BJ (cell line): Measurements from ENCODE around the gene WFIKKN1. TPM values are rescaled to one million over a fixed set of nuclear protein-coding genes. Genes with fewer than 3 reads are reported as not detected.

Experiments used
- CTCF ChIA-PET: fragments of 350-600 bp; formaldehyde crosslinking; extraction: SDS; loops from one replicate; lab custom pipeline; 2021; ENCODE audit warnings: antibody characterized with exemption, inconsistent platforms; lab: Yijun Ruan, JAX
- POLR2A ChIA-PET: fragments of 300-600 bp; sonication (Branson Sonifier 250); formaldehyde crosslinking; extraction: SDS; loops from one replicate; lab custom pipeline; 2021; ENCODE audit warnings: antibody characterized with exemption; lab: Charles Lee
- DNase-seq: peaks from one replicate; pipeline ENCODE4 v3.0.0-alpha.2; 2011; ENCODE audit warnings: low read depth
- H3K27me3 ChIP-seq: 2 replicates; pipeline ENCODE4 v1.6.0; 2011; ENCODE audit warnings: low read length; ENCODE audit not compliant: control insufficient read depth, insufficient read depth
- H3K36me3 ChIP-seq: 2 replicates; pipeline ENCODE4 v1.5.1; 2011; ENCODE audit warnings: low read length; ENCODE audit not compliant: control insufficient read depth, insufficient read depth
- H3K4me3 ChIP-seq: 2 replicates; pipeline ENCODE4 v1.5.1; 2011; ENCODE audit warnings: low read depth, mild to moderate bottlenecking, control low read depth, low read length
- CTCF ChIP-seq: IDR thresholded peaks from 2 replicates; pipeline ENCODE4 v1.5.1; 2011; ENCODE audit warnings: low read depth, mild to moderate bottlenecking, control low read depth, inconsistent platforms, low read length, moderate library complexity; ENCODE audit not compliant: insufficient read depth
- polyA plus RNA-seq: library from polyadenylated mRNA; depleted of rRNA; stranded (reverse); fragments of >200 nt; gene quantifications from 2 replicates; pipeline ENCODE4 v1.2.3, GENCODE V29; 2011

WFIKKN1 gene
- polyA plus RNA-seq, 1 experiment = not detected

DNA sequence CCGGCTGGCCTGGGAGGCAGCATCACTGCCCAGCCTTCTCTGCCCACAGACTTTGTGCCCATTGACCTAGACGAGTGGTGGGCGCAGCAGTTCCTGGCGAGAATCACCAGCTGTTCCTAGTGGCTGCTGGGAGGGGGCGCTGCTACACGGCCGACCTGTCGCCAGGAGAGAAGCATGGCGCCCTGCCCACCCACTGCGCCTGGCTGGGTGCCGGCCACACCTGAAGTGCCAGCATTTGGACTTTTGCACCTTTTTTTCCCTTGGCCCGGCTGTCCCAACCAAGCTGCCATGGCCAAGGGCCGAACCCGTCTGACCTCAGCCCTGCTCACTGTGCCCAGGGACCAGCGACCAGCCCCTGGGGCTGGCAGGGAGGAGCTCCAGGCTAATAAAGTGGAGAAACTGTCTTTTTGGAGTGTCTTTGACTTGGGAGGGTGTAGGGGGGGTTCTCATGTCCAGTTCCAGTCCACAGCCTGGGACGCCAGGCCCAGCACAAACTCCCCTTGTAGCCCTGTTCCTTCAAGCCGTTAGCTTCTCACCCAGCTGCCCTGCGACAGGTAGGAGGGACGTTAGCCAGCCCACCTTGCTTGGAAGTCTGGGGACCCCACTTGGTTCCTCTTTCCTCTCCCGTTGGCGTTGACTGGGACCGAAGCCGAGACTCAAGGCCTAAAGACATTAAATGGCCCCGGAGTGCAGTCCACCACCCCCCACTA is 17.4 kb downstream of the WFIKKN1 start:
- H3K4me3 ChIP-seq = peak overlapping the region; percentile 68
- DNase-seq = no peak
- POLR2A ChIA-PET = no interaction called here
- no peaks in the 10 kb centered on the region for H3K27me3 ChIP-seq
- CTCF ChIA-PET = interaction anchor here (0.6 to 1.5 kb wide), 3 partner anchors 13 to 17 kb away, joined by 3 to 6 read pairs (median 4); no protein-coding TSS in a partner anchor
- H3K36me3 ChIP-seq = peaks cover 5% of the 10 kb centered on the region
- TF ChIP-seq CTCF = peak; percentile 52

DNA sequence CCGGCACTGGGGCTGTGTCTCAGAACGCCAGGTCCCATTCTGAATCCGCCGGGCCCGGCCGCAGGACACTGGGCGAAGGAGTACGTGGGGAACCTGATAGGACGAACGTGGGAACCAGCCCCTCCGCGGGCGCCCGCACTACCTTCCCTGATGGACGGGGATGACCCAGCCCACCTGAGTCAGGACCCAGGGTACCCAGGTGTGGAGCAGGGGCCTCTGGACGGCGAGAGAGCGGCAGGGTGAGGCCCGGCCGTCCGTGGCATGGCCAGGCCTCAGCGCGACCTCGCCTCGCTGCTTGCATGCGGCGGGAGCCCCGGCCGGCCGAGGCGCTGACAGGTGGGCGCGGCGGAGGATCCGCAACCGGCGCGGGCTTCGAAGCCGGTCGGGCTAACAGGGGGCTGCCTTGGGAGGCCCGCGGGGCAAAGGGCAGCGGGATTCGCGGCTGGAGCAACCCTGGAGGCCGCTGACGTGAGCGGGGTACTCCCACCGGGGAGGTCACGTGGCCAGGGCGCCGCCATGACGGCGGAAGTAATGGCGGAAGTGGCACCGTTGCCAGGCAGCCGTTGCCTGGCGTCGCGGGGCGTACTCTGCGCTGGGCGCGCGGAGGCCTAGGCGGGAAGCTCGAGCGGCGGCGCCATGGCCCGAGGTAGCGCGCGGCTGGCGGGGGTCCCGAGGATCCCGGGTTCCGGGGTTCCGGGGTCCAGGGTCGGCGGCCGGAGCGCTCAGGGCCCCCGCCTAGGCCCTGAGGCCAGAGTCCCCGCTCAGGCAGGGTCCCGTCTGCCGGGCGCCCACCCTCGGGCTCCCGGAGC is 18.2 kb downstream of the WFIKKN1 start, which contains the start of gene WDR90:
TSS of gene WDR90 (plus strand) at position 585 of the 809 bp plus-strand sequence. CDS start at position 637, 52 bp downstream.
- H3K27me3 ChIP-seq = no peaks in the 10 kb centered on the region
- peak within 1 kb of the TSS; percentile 68 for H3K4me3 ChIP-seq
- peak; percentile 37 for DNase-seq
- ChIA-PET CTCF (interaction anchor here (1.0 to 1.6 kb wide), 3 partner anchors 12 to 16 kb away, joined by 3 to 6 read pairs (median 4); no protein-coding TSS in a partner anchor), POLR2A (no interaction called here)
- no peak for TF ChIP-seq CTCF
- peaks cover 5% of the 10 kb centered on the region for H3K36me3 ChIP-seq

GRCh38 chr16:649631-650030 is 18.8 kb downstream of the WFIKKN1 start:
- no peak for TF ChIP-seq CTCF
- no peak for DNase-seq
- CTCF ChIA-PET = interaction anchor here (1.6 kb wide), 1 partner anchor 11 kb away, joined by 4 read pairs; no protein-coding TSS in a partner anchor

DNA sequence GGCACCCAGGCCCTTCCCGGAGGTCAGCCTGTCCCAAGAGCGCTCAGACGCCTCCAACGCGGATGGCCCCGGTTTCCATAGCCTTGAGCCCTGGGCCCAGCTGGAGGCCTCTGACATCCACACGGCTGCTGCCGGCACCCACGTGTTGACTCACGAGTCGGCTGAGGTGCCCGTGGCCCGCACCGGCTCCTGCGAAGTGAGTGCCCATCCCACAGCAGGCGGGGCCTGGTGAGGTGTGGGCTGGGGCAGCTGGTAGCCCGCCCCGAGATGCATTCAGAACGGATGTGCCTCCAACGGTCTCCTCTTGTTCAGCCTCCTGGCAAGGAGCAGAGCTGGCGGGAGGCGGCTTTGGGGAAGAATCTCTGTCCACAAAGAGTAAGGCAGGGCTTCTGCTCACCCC is 21.1 kb downstream of the WFIKKN1 start:
- no peaks in the 10 kb centered on the region for H3K27me3 ChIP-seq
- H3K36me3 ChIP-seq = peaks cover 5% of the 10 kb centered on the region
- no peak for DNase-seq
- no peak overlapping the region for H3K4me3 ChIP-seq
- TF ChIP-seq CTCF = no peak
- POLR2A ChIA-PET = interaction anchor here (0.6 kb wide), 1 partner anchor 52 kb away, joined by 3 read pairs; no protein-coding TSS in a partner anchor
- CTCF ChIA-PET = interaction anchor here (1.8 kb wide), 1 partner anchor 9 kb away, joined by 8 read pairs; no protein-coding TSS in a partner anchor

More at GRCh38 chr16:649631-650030, 18.8 kb downstream of the WFIKKN1 start:
- Histone ChIP-seq H3K4me3 (peak overlapping the region; percentile 68), H3K36me3 (peaks cover 5% of the 10 kb centered on the region), H3K27me3 (no peaks in the 10 kb centered on the region)
- POLR2A ChIA-PET = no interaction called here
